Pulmonary artery endothelial cell (primary cell): Measurements from ENCODE around the gene NAV2. TPM values are rescaled to one million over a fixed set of nuclear protein-coding genes. Genes with fewer than 3 reads are reported as not detected.
A peak's percentile ranks its signal among the peaks of the same experiment; 100 is the strongest.

ENCODE experiments used
- DNase-seq: peaks from one replicate; pipeline ENCODE4 v3.0.0-alpha.2; 2011; ENCODE audit warnings: low read depth, low spot score
- total RNA-seq: library from RNA; depleted of rRNA; stranded (reverse); fragments of >200 nt; gene quantifications from 2 replicates; pipeline ENCODE4 v1.2.3, GENCODE V29; 2014

Gene NAV2
- total RNA-seq, 1 donor from 2014 or later: 9.5 TPM

DNA sequence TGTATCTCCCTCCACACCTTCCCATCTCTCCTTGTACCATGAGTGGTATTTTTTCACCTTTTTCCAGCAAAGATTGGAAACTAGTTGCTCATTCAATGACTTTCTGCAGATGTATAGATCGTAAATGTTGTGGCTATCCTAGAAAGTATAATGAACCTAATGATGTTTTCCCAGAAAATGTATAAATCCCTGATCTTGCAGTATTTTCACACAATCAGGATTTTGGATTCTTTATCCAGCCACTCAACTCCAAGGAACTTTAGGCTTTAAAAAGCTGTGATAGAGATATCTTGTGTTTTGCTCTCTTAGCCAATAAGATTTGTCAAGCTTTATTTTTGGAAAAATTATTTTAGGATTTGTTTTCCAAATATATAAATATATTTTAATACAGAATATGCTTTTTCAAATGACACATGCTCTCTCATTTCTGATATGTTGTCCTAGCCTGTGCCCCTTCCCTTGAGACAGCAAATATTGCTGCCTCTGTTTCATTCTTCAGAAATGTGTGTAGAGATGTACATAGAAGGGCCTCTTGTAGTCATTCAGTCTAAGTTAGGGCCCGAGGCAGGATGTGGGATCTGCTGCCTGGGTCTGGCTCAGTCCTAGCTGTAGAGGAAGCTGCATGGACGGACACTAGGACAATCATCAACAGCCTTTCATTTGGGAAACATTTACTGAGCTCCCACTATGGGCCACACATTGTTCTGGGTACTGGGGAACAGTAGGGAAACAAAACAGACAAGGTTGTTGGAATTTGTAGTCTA is 62.4 kb downstream of the NAV2 start:
- no peak for DNase-seq

DNA sequence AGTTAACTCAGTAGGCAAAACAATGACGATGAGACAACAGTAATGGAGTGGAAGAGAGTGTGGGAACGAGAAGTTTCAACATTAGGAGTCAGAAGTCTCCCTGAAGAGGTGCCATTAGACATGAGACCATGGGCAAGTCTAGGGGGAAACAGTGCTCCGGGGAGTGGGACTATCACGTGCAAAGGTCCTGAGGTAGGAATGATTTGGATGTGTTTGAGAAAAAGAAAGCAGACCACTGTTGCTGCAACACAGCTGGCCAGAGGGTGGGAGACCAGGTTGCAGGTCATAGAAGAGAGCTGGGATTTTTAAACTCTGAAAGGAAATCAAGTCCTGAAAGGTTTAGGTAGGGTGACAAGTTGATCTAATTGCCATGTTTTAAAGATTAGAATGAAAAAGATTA is 63.0 kb downstream of the NAV2 start:
- DNase-seq: no peak

DNA sequence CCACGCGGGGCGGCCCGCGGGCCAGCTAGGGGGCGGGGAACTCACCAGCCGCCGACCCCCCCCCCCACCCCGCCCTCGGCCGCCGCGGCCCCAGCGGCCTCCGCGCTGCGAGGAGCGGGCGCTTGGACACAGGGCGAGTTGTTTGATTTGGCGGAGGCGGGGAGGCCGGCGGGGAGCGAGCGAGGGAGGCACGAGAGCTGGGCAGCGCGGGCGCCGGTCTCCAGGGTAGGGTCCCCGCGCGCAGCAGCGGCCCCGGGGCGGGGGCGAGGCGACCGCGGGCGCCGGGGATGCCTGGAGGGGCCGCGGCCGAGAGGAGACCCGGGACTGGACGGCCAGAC is 64.4 kb downstream of the NAV2 start:
- no peak for DNase-seq

DNA sequence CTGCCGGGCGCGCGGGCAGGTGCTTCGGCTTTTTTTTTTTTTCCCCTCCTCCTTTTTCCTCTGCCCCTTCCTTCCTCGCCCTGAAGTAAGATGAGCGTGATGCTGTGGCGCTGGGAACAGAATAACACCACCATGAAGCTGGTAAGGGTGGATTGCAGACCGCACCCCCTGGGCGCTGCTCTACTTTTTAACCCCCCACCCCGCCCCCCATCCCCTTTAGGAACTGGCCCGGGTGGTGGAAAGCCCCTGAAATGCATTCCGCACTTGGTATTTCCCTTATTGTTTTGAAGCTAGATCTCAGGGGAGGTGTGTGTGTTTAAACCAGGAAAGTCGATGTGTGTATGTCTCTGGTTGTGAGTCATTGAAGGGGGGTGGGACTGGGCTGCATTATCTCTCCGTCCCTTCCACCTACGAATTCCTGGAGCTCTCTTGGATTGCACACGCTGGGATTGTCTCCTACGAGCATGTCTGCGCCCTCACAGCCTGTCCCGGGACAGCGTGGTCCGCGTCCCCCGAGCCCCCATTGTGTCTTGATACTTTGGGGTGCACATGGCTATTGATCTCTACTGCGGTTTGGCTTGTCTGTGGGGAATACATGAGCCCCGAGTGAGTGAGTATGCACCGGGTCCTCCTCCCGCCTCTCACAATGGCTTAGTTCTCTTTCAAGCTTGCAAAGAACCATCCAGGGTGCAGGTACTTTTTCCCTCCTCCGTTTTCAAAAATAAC is 64.9 kb downstream of the NAV2 start:
- peak; percentile 51 for DNase-seq

GRCh38 chr11:19779740-19780139 is 67.1 kb downstream of the NAV2 start:
- DNase-seq: no peak

GRCh38 chr11:19781351-19781750 is 68.7 kb downstream of the NAV2 start:
- no peak for DNase-seq

DNA sequence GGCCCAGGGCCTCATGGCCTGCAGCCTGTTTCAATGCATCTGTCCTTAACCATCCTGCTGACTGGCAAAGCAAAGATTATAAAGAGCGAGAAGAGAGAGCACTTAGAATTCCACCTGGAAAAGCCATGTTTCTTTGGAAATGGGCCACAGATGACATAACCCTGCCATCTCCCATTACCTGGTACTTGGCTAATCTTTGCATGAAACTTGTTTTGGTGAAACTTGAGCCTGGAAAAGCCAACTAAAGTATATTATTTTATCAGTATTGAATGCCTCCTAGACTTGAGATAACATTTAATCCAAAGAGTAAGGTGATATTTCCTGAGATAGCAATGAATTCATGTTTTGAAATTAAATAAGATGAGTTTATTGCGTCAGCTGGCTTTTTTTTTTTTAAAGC is 72.6 kb downstream of the NAV2 start:
- no peak for DNase-seq

GRCh38 chr11:19786644-19787043 is 74.0 kb downstream of the NAV2 start:
- no peak for DNase-seq

DNA sequence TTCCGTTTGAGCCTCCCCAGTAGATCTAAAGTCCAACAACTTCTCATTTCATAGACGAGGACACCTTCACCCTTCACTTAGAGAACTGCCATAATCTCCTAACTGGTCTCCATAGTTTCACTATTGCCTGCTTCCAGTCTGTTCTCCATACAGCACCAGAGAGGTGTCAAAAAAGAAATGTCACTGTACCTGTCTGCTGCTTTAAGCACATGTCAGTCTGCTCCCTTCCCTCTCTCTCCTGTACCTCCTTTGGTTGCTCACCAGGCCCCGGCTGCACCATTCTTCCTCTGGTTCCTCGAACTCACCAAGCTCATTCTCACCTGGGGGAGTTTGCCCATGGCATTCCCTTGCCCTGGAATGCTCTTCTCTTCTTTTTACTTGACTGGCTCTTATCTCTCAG is 75.8 kb downstream of the NAV2 start:
- no peak for DNase-seq

GRCh38 chr11:19789245-19789644 is 76.6 kb downstream of the NAV2 start:
- DNase-seq: no peak

- no peak for DNase-seq
Observed at GRCh38 chr11:19789835-19790710, 77.4 kb downstream of the NAV2 start.

DNA sequence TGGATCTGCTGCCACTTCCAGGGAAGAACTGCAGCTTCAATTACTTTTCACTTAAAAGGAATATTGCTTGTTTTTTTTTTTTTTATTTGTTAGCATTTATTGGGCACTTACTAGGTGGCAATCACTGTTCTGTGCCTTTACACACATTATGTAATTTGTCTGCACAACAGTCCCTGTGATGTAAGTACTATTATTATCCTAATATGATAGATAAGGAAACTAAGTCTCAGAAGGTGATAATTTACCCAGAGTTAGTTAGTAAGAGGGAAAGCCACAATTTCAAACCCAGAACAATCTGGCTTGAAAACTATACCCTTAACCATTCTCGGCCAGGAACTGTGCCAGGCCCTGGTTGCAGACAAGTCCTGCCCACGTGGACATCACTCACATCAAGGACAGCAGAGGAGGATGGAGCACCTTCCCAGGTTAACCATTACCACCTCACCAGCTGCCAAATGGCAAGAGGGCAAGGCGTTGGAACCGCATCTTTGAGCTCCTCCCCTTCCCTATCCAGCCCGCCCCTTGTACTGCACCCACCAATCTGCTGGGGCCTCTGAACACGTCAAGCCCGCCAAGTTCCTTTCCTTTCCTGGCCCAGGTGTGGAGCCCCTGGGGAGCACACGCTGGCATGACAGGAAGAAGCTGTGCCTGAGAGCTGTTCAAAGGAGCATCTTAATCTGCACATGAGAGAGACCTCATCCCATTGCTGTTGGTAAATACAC is 78.4 kb downstream of the NAV2 start:
- DNase-seq: no peak

GRCh38 chr11:19792510-19792909 is 79.9 kb downstream of the NAV2 start:
- no peak for DNase-seq

- no peak for DNase-seq
Observed at GRCh38 chr11:19793326-19793725, 80.7 kb downstream of the NAV2 start.

DNA sequence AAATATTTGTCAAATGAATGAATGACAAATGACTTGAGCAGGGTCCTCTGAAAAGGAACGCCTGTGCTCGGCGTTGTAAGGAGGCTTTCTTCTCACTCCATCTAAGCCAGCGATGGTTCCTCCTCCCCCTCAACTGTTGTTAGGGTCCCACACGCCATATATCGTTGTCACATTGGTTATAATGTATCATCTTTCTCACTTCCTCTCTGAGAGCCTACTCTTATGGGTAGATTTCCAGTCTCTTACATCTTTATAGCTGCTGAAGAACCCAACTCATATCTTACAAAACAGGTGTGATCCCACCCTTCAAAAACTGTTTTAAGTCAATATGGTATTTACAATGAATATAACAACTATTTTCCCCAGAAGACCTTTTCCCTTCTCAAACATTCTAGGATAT is 81.5 kb downstream of the NAV2 start:
- no peak for DNase-seq

GRCh38 chr11:19795082-19795481 is 82.4 kb downstream of the NAV2 start:
- no peak for DNase-seq

- DNase-seq: no peak
Observed at GRCh38 chr11:19800162-19800561, 87.5 kb downstream of the NAV2 start.

DNA sequence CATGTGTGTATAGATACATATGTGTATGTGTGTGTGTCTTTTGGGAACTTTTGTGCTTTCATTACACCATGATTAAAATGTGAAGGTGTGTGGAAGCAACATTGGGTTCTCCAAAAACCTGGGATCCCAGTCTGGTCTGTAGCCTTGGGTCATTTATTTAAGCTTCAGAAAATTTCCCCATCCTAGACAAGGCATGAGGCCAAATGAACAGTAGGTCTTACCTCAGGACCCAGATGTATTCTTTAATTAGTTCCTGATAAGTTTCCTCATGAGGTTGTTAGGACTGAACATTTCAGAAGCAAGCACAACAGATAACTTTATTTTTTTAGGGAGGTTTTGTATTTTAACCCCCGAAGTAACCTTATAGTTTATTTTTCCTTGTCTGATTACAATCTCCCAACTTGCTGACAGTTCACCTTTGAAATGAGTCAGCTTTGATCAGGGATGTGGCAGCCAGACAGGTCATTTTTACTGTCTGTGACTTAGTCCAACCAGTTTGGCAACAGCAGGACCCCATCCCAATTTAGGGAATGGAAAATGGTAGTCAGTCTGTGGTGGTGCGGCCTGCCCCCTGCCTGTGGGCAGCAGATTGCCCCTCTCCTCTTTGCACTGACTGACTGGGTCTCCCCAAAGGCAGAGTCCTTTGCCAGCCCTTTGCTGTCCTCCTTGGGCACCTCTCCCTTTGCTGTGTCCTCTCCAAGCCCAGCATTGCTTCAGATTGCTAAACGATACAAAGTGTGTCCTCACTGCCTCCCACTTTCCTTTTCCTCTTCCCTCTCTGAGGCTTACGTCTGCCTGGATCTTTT is 88.3 kb downstream of the NAV2 start:
- no peak for DNase-seq

DNA sequence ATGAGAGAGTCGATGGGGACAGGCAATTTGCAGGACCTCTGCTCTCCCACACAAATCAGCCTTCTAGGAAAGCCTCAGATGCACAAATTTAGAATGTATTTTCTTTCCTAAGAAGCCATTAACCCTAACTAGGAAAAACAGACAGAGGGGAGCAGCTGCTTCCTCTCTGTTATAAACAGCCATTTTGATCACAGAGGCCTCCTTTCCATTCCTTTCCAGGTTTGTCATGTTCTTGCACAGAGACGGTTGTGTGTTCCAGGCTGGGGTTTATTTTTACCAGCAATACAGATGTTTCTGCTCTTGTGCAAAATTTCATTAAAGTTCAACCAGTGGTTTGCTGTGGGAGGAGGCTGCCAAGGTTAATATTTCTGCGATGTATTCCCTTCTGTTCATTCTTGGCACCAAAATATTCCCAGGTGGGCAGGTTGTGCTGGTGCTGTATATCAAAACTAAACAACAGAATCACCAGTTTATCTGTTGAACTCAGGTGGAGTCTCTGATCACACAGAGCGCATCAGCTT is 90.2 kb downstream of the NAV2 start:
- no peak for DNase-seq

- DNase-seq: no peak
Observed at GRCh38 chr11:19803506-19803998, 90.9 kb downstream of the NAV2 start.
